Endothelial cell of umbilical vein (primary cell): ENCODE results near the gene HMGCS1. TPM values are rescaled to one million over a fixed set of nuclear protein-coding genes. Genes with fewer than 3 reads are reported as not detected.
"Not testable (repeated sequence)": the region's sequence is repeated elsewhere in the genome, so short reads cannot be mapped to it uniquely, and the experiment has no call there.

Source experiments
- BruUV-seq: library from RNA; stranded (reverse); fragments of 400-500 nt; replicated peaks from 2 replicates; lab custom pipeline; 2021; lab: Mats Ljungman, UMichigan
- CTCF ChIA-PET: fragments of 300-600, 350-600 bp; sonication (Branson Sonifier 250); formaldehyde crosslinking; loops from one replicate; lab custom pipeline; 2021; ENCODE audit warnings: antibody characterized with exemption, inconsistent platforms; lab: Charles Lee
- POLR2A ChIA-PET: fragments of 300-600, 350-600 bp; sonication (Branson Sonifier 250); formaldehyde crosslinking; loops from one replicate; lab custom pipeline; 2021; ENCODE audit warnings: antibody characterized with exemption, inconsistent platforms; lab: Charles Lee
- DNase-seq: peaks from one replicate; pipeline ENCODE4 v3.0.0-alpha.2; 2011; ENCODE audit warnings: low read depth, low spot score
- FAIRE-seq: peaks from 2 replicates; lab custom pipeline; 2011; peaks lifted over from hg19 to GRCh38; lab: Jason Lieb, UNC
- H2AFZ ChIP-seq: 2 replicates; pipeline ENCODE4 v1.6.0; 2012; ENCODE audit warnings: low read depth, low read length, control low read depth, inconsistent platforms
- H3K27ac ChIP-seq: 2 replicates; pipeline ENCODE4 v1.5.1; 2011; ENCODE audit warnings: low read depth, mild to moderate bottlenecking, control low read depth, low read length, moderate library complexity; ENCODE audit not compliant: insufficient read depth
- H3K27me3 ChIP-seq, 2 experiments: 2 replicates each; pipeline versions ENCODE4 v1.6.0 to v1.6.1; 2011; ENCODE audit warnings: low read length in 2 of 2, mixed read lengths in 1 of 2; ENCODE audit not compliant: control insufficient read depth in 2 of 2, insufficient read depth in 2 of 2
- H3K36me3 ChIP-seq, 2 experiments: 2 replicates in 1 of 2; 3 replicates in 1 of 2; pipeline ENCODE4 v1.5.1; 2011; ENCODE audit warnings: low read length in 2 of 2, mild to moderate bottlenecking in 1 of 2, moderate library complexity in 1 of 2; ENCODE audit not compliant: control insufficient read depth in 2 of 2, insufficient read depth in 2 of 2; ENCODE audit errors: extremely low read depth in 1 of 2
- H3K4me1 ChIP-seq: 3 replicates; pipeline ENCODE4 v1.5.1; 2011; ENCODE audit warnings: mild to moderate bottlenecking, low read length; ENCODE audit not compliant: control insufficient read depth, insufficient read depth; ENCODE audit errors: extremely low read depth
- H3K4me2 ChIP-seq: 2 replicates; pipeline ENCODE4 v1.6.1; 2011; ENCODE audit warnings: low read length, control low read depth, mixed read lengths; ENCODE audit not compliant: insufficient read depth
- H3K4me3 ChIP-seq, 3 experiments: fragments of 200-600 bp in 1 of 3; sonication (generic), shearing (Covaris generic) in 1 of 3; replicated peaks in 1 of 3; 2 replicates each; pipeline ENCODE4 v1.5.1; 2011 to 2016; ENCODE audit warnings: control low read depth in 3 of 3, low read length in 3 of 3, mild to moderate bottlenecking in 2 of 3, inconsistent platforms in 1 of 3, low read depth in 1 of 3, moderate library complexity in 1 of 3; ENCODE audit not compliant: insufficient read depth in 1 of 3
- H3K79me2 ChIP-seq: 2 replicates; pipeline ENCODE4 v1.6.0; 2012; ENCODE audit warnings: low read length, inconsistent platforms; ENCODE audit not compliant: control insufficient read depth, insufficient read depth
- H3K9ac ChIP-seq: replicated peaks from 2 replicates; pipeline ENCODE3; 2011; ENCODE audit warnings: low read length, control low read depth; ENCODE audit not compliant: insufficient read depth; ENCODE audit errors: extremely low read depth
- H3K9me1 ChIP-seq: replicated peaks from 3 replicates; pipeline ENCODE4 v1.6.0; 2011; ENCODE audit warnings: mild to moderate bottlenecking, low read length; ENCODE audit not compliant: control insufficient read depth, insufficient read depth; ENCODE audit errors: extremely low read depth
- H3K9me3 ChIP-seq: replicated peaks from 2 replicates; pipeline ENCODE4 v1.5.1; 2012; ENCODE audit warnings: low read length, inconsistent platforms; ENCODE audit not compliant: control insufficient read depth, insufficient read depth
- H4K20me1 ChIP-seq: replicated peaks from 2 replicates; pipeline ENCODE3; 2011; ENCODE audit warnings: mild to moderate bottlenecking, low read length; ENCODE audit not compliant: control insufficient read depth, insufficient read depth; ENCODE audit errors: extremely low read depth
- EZH2 ChIP-seq: IDR thresholded peaks from 2 replicates; pipeline ENCODE4 v1.6.1; 2012; ENCODE audit warnings: borderline replicate concordance, low read depth, mild to moderate bottlenecking, moderate library complexity, low read length, inconsistent platforms; ENCODE audit not compliant: severe bottlenecking
- GATA2 ChIP-seq: IDR thresholded peaks from 2 replicates; pipeline ENCODE4 v1.7.0; 2011; ENCODE audit warnings: low read depth, mild to moderate bottlenecking, moderate library complexity, mixed read lengths, low read length; ENCODE audit not compliant: insufficient read length, insufficient read depth
- MAX ChIP-seq: IDR thresholded peaks from 2 replicates; pipeline ENCODE4 v1.6.1; 2011; ENCODE audit not compliant: insufficient read depth, insufficient read length
- MYC ChIP-seq: IDR thresholded peaks from one replicate; pipeline ENCODE4 v1.6.1; 2011; ENCODE audit warnings: mild to moderate bottlenecking, low read depth, low read length
- POLR2A ChIP-seq: IDR thresholded peaks from 2 replicates; pipeline ENCODE4 v1.6.1; 2012; ENCODE audit warnings: low read depth, mild to moderate bottlenecking, control low read depth, low read length
- POLR2AphosphoS5 ChIP-seq: IDR thresholded peaks from 2 replicates; pipeline ENCODE4 v1.6.1; 2012; ENCODE audit warnings: low read depth, mild to moderate bottlenecking, control low read depth, low read length, moderate library complexity; ENCODE audit not compliant: insufficient read depth
- dilution Hi-C: fragments of 300-500 bp; cut with MboI; formaldehyde crosslinking; loops from one replicate; pipeline ENCODE4 v1.15.0; 2019; ENCODE audit warnings: low sequenced_read_pairs; ENCODE audit not compliant: extremely low pct_ligation_motif_present
- intact Hi-C: fragments of 100-400 bp; cut with micrococcal nuclease; formaldehyde crosslinking; loops from one replicate; pipeline ENCODE4 v1.10.0; 2022
- polyA plus RNA-seq, 4 experiments: library from polyadenylated mRNA; depleted of rRNA in 3 of 4; stranded (reverse) in 3 of 4; unstranded in 1 of 4; fragments of >200 nt; gene quantifications; 2 replicates each; pipeline versions ENCODE4 v1.2.1 to v1.2.3, GENCODE V29; 2011 to 2012; ENCODE audit warnings: missing spikeins in 1 of 4
- total RNA-seq: library from RNA; stranded (reverse); gene quantifications from 2 replicates; pipeline ENCODE4 v1.2.3, GENCODE V29; 2021

Gene HMGCS1
- total and polyA plus RNA-seq, 2 donors (not counting 3 experiments of a cell fraction or from before 2014, with no cell fraction given): 43.3 to 133 TPM

GRCh38 chr5:43268188-43268820 is 44.9 kb downstream of the HMGCS1 start:
- ChIA-PET CTCF (no interaction called here), POLR2A (no interaction called here)
- TF ChIP-seq MAX (no peak), EZH2 (no peak), POLR2A (no peak), MYC (no peak), GATA2 (no peak), POLR2AphosphoS5 (no peak)
- no peak overlapping the region for H3K4me2 ChIP-seq
- H2AFZ ChIP-seq: no peak overlapping the region
- H3K27me3 ChIP-seq: peaks cover 0 to 4% of the 10 kb centered on the region in 2 experiments
- H3K4me3 ChIP-seq: no peak overlapping the region
- dilution Hi-C loops (no loop called here), intact Hi-C loops (no loop called here)
- FAIRE-seq (no peak), DNase-seq (no peak)
- H3K9me3 ChIP-seq: no peaks in the 10 kb centered on the region
- no peak overlapping the region for H3K9ac ChIP-seq
- no peaks in the 10 kb centered on the region for H4K20me1 ChIP-seq
- no peaks in the 10 kb centered on the region for H3K36me3 ChIP-seq
- H3K79me2 ChIP-seq: no peaks in the 10 kb centered on the region
- no peak overlapping the region for H3K27ac ChIP-seq
- BruUV-seq: no TSS peak
- H3K4me1 ChIP-seq: no peaks in the 10 kb centered on the region
- H3K9me1 ChIP-seq: no peaks in the 10 kb centered on the region

DNA sequence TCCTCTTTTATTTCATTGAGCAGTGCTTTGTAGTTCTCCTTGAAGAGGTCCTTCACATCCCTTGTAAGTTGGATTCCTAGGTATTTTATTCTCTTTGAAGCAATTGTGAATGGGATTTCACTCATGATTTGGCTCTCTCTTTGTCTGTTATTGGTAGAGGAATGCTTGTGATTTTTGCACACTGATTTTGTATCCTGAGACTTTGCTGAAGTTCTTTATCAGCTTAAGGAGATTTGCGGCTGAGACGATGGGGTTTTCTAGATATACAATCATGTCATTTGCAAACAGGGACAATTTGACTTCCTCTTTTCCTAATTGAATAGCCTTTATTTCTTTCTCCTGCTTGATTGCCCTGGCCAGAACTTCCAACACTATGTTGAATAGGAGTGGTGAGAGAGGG is 50.9 kb downstream of the HMGCS1 start:
- H3K27me3 ChIP-seq, H3K4me2 ChIP-seq, H3K9ac ChIP-seq, H3K4me1 ChIP-seq, H3K9me1 ChIP-seq, intact Hi-C loops, BruUV-seq, CTCF ChIA-PET, H4K20me1 ChIP-seq, H3K4me3 ChIP-seq, FAIRE-seq, H2AFZ ChIP-seq, H3K27ac ChIP-seq, H3K9me3 ChIP-seq, POLR2A ChIA-PET, DNase-seq, H3K79me2 ChIP-seq, dilution Hi-C loops, H3K36me3 ChIP-seq: not testable (repeated sequence)
